ENCODE measurements around the gene CDC42BPB.

DNA sequence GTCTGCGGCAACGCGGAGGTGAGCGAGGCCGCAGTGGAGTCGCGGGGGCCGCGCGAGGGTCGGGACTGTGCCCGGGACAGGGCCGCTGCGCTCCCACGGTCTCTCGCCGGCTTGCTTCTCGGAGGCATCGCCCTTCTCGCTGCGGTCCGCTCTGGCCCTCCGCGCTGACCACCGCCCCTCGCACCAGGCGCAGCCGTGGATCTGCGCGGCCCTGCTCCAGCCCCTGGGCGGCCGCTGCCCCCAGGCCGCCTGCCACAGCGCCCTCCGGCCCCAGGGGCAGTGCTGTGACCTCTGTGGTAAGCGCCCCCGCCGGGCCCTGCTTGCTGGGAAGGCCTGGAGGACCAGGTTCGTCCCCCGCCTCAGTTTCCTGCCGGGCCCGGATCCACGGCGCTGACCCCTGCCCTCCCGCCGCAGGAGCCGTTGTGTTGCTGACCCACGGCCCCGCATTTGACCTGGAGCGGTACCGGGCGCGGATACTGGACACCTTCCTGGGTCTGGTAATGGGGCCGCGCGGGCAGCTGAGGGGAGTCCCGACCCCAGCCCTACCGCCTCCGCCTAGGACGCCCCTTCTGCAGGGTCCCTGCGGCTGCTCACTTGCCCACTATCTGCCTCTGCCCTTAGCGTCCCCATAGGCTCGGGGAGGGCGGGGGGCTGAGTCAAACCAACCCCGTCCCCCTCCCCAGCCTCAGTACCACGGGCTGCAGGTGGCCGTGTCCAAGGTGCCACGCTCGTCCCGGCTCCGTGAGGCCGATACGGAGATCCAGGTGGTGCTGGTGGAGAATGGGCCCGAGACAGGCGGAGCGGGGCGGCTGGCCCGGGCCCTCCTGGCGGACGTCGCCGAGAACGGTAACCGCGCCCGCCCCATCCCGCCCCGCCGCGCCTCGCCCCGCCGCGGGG is 127.9 kb downstream of the CDC42BPB start:
- TF ChIP-seq CTCF (IDR thresholded peaks at IDR 0.05; ENCODE audit: insufficient read depth, low read depth, low read length) (no peak), EZH2 (IDR thresholded peaks at IDR 0.05; ENCODE audit: insufficient read depth, low read length) (peak; percentile 99)
